ENCODE measurements around the gene TFDP1. TPM values are rescaled to one million over a fixed set of nuclear protein-coding genes. Genes with fewer than 3 reads are reported as not detected.

Gene TFDP1
- total RNA-seq, 1 experiment from 2014 or later, result 182 TPM

GRCh38 chr13:113664751-113665596 lies 80.4 kb downstream of the TFDP1 start:
- no peak for DNase-seq (ENCODE audit: low read depth)

DNA sequence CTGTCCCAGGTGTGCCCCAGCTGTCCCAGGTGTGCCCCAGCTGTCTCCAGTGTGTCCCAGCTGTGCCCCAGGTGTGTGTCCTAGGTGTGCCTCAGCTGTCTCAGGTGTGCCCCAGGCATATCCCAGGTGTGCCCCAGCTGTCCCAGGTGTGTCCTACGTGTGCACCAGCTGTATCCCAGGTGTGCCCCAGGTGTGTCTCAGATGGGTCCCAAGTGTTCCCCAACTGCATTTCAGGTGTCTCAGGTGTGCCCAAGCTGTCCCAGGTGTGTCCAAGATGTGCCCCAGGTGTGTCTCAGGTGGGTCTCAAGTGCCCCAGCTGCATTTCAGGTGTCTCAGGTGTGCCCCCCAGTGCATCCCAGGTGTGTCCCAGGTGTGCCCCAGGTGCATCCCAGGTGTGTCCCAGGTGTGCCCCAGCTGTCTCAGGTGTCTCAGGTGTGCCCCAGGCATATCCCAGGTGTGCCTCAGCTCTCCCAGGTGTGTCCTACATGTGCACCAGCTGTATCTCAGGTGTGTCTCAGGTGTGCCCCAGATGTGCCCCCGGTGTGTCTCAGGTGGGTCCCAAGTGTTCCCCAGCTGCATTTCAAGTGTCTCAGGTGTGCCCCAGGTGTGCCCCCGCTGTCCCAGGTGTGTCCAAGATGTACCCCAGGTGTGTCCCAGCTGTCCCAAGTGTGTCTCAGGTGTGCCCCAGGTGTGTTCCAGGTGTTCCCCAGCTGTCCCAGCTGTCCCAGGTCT lies 81.2 kb downstream of the TFDP1 start:
- no peak for DNase-seq (ENCODE audit: low read depth)

- DNase-seq (ENCODE audit: low read depth), result no peak
Measured at GRCh38 chr13:113666329-113666670, 81.7 kb downstream of the TFDP1 start.

- no peak for DNase-seq (ENCODE audit: low read depth)
Measured at GRCh38 chr13:113666951-113667701, 82.6 kb downstream of the TFDP1 start, which contains the start of gene GRK1. Gene GRK1 (plus strand): TSS chr13:113667219. CDS start chr13:113667387, 168 bp downstream.

GRCh38 chr13:113667771-113668490 lies 83.4 kb downstream of the TFDP1 start:
- no peak for DNase-seq (ENCODE audit: low read depth)

DNA sequence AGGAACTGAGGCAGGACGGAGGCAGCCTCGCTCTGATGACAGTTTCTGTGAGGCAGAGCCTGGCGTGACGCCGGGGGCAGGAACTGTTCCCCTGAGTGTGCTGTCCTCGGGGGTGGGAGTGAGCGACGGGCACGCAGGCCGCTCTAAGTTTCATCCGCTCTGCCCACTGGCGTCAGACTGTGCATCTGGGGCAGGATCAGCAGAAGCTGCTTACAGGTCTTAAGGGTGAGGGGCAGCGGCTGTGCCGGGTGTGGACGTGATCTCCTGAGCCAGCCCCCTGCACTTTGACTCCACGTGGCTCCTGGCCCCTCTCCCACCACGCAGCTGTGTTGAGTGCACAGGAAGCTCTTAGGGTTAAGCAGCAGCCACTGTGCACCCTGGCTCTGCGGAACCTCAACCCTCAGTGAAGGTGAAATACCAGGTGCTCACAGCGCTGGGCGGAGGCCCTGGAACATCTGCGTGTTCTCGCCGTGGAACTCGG lies 84.0 kb downstream of the TFDP1 start:
- DNase-seq (ENCODE audit: low read depth), result no peak

DNA sequence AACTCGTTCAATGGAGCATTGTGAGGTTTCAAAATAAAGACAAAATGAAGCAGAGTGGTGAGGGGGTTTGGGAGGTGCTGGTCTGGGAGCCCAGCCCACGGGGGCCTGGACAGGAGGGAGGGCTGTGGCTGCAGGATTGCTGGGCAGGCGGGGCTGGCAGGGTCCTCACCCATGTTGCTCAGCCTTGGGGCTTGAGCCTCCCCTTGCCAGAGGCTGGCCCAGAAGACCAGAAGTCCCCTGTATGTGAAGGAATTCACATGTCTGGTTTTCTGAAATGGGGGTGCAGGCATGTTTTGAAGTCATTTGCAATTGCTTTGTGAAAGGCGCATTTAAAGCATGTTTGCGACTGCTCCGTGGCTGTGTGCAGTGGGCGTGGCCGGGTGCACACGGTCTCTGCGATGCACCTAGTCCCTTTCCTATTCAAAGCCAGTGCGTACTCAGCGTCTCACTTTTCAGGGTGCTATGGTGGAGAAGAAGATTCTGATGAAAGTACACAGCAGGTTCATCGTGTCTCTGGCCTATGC lies 84.7 kb downstream of the TFDP1 start:
- DNase-seq (ENCODE audit: low read depth), result no peak

GRCh38 chr13:113669755-113670341 lies 85.3 kb downstream of the TFDP1 start:
- no peak for DNase-seq (ENCODE audit: low read depth)

GRCh38 chr13:113670541-113670940 lies 86.0 kb downstream of the TFDP1 start:
- no peak for DNase-seq (ENCODE audit: low read depth)

- no peak for DNase-seq (ENCODE audit: low read depth)
Measured at GRCh38 chr13:113671066-113672001, 86.8 kb downstream of the TFDP1 start.

DNA sequence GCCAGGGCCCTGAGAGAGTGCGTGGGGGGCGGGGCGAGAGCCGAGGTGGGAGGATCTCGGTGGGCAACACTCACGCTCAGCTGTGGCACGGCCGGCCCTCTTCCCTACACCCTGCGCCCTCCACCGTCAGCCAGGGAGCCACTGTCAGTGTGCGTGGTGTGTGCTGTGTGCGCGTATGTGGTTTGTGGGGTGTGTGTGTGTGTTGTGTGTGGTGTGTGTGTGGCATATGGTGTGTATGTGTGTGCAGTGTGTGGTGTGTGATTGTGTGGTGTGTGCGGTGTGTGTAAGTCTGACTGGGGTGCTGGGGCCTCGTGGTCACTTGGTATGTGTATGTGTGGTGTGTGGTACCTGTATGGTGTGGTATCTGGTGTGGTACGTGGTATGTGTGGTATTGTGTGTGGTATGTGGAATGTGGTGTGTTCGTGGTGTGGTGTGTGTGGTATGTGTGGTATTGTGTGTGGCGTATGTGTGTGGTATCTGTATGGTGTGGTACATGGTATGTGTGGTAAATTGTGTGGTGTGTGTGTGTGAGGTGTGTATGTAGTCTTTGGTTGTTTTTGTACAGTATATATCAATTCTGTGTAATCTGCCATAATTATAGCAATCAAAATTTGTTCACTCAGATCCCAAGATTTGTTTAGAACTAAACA lies 87.6 kb downstream of the TFDP1 start:
- DNase-seq (ENCODE audit: low read depth), result no peak

Other genes with a start within 250 kb of the TFDP1 start
- gene GRTP1, start 220.6 kb upstream of the TFDP1 start, total RNA-seq (2014; rRNA removed; shearing (Covaris generic)), result 0.19 and 0.23 TPM in 2 replicates
- gene ADPRHL1, start 131.3 kb upstream of the TFDP1 start, total RNA-seq (2014; rRNA removed; shearing (Covaris generic)), result 0.95 and 1.0 TPM in 2 replicates
- 4.7 and 9.6 TPM in 2 replicates for gene DCUN1D2, start 94.0 kb upstream of the TFDP1 start, total RNA-seq (2014; rRNA removed; shearing (Covaris generic))
- 0.13 TPM in 1 of 2 replicates, not detected in the other for gene ATP4B, start 73.4 kb downstream of the TFDP1 start, total RNA-seq (2014; rRNA removed; shearing (Covaris generic))
- gene GRK1, start 82.5 kb downstream of the TFDP1 start, total RNA-seq (2014; rRNA removed; shearing (Covaris generic)), result not detected in 2 replicates
- 0.26 TPM in 1 of 2 replicates, not detected in the other for gene TMEM255B, start 174.5 kb downstream of the TFDP1 start, total RNA-seq (2014; rRNA removed; shearing (Covaris generic))

Data from HT1080 (cell line).